ENCODE measurements around the gene EZR. TPM values are rescaled to one million over a fixed set of nuclear protein-coding genes. Genes with fewer than 3 reads are reported as not detected.

The EZR gene
- total and polyA plus RNA-seq, 2 of the 13 experiments (the other 11 are each of a cell fraction or from before 2014, with no cell fraction given): 34.7 to 60.3 TPM

- TF ChIP-seq STAT6 (CRISPR knock-in tag; IDR thresholded peaks at IDR 0.05; ENCODE audit: borderline replicate concordance) (no peak), CAMTA2 (CRISPR knock-in tag; IDR thresholded peaks at IDR 0.05; ENCODE audit: borderline replicate concordance) (peak; percentile 81; the same call in 1 of the 2 replicates), ZNF143 (CRISPR knock-in tag; IDR thresholded peaks at IDR 0.05) (peak; percentile 71), HNRNPUL1 (IDR thresholded peaks at IDR 0.05; ENCODE audit: low read depth, low read length) (0 out of 2 replicates have a peak, but pooled peaks have one; percentile 25), KDM2A (CRISPR knock-in tag; IDR thresholded peaks at IDR 0.05; ENCODE audit: borderline replicate concordance, low read depth) (peak; percentile 90), LCORL (IDR thresholded peaks at IDR 0.05) (peak; percentile 31; the same call in 1 of the 2 replicates), LCORL (CRISPR knock-in tag; IDR thresholded peaks at IDR 0.05) (peak; percentile 77), KDM5A (IDR thresholded peaks at IDR 0.05; ENCODE audit: borderline replicate concordance, low read length) (no peak), ZNF609 (CRISPR knock-in tag; IDR thresholded peaks at IDR 0.05; ENCODE audit: borderline replicate concordance) (peak; percentile 55; the same call in 1 of the 2 replicates), ZBTB42 (CRISPR knock-in tag; IDR thresholded peaks at IDR 0.05) (peak; percentile 77; the same call in 1 of the 2 replicates), RBM39 (IDR thresholded peaks at IDR 0.05; ENCODE audit: low read depth, low read length, poor library complexity, severe bottlenecking) (peak; percentile 87), RNF219 (CRISPR knock-in tag; IDR thresholded peaks at IDR 0.05) (peak; percentile 66; the same call in 1 of the 2 replicates), HDAC2 (CRISPR knock-in tag; IDR thresholded peaks at IDR 0.05) (0 out of 2 replicates have a peak, but pooled peaks have one; percentile 36), ZNF510 (CRISPR knock-in tag; IDR thresholded peaks at IDR 0.05; ENCODE audit: low read depth) (peak; percentile 93; the same call in 1 of the 2 replicates), ZNF589 (CRISPR knock-in tag; conservative IDR thresholded peaks at IDR 0.05) (0 out of 2 replicates have a peak, but pooled peaks have one; percentile 22), ZNF34 (CRISPR knock-in tag; IDR thresholded peaks at IDR 0.05; ENCODE audit: borderline replicate concordance) (no peak), MED8 (CRISPR knock-in tag; IDR thresholded peaks at IDR 0.05; ENCODE audit: insufficient replicate concordance) (peak; percentile 71), POLR2AphosphoS5 (IDR thresholded peaks at IDR 0.05; ENCODE audit: low read depth, low read length) (peak; percentile 75), PHF21A (CRISPR knock-in tag; IDR thresholded peaks at IDR 0.05) (peak; percentile 41; the same call in 1 of the 2 replicates)
Observed at GRCh38 chr6:158819213-158819976, at the start of gene EZR (continued).
